GM12878 (cell line): ENCODE results near the gene CITED2. TPM values are rescaled to one million over a fixed set of nuclear protein-coding genes. Genes with fewer than 3 reads are reported as not detected.

Experiments
- ATAC-seq: fragments of 200-7000 bp; cut with Tn5 transposase; 3 replicates; pipeline ENCODE4 v1.9.1; 2020; ENCODE audit warnings: mild to moderate bottlenecking, moderate library complexity
- BruUV-seq: library from RNA; stranded (reverse); fragments of 400-500 nt; replicated peaks from 2 replicates; lab custom pipeline; 2021; lab: Mats Ljungman, UMichigan
- CTCF ChIA-PET: fragments of 300-600 bp; sonication (Branson Sonifier 250); formaldehyde crosslinking; extraction: SDS; loops from one replicate; lab custom pipeline; 2021; ENCODE audit warnings: inconsistent platforms; lab: Yijun Ruan, JAX
- POLR2A ChIA-PET: fragments of 350-600 bp; formaldehyde crosslinking; extraction: SDS; loops from one replicate; lab custom pipeline; 2021; ENCODE audit warnings: inconsistent platforms; lab: Charles Lee
- RAD21 ChIA-PET: fragments of 300-600 bp; sonication (Branson Sonifier 250); formaldehyde crosslinking; loops from one replicate; lab custom pipeline; 2023; ENCODE audit warnings: antibody characterized with exemption; ENCODE audit not compliant: unreplicated experiment; lab: Charles Lee
- SMC1A ChIA-PET: fragments of 300-600 bp; sonication (Branson Sonifier 250); formaldehyde crosslinking; loops from one replicate; lab custom pipeline; 2023; ENCODE audit not compliant: unreplicated experiment, uncharacterized antibody; lab: Charles Lee
- DNase-seq: peaks from one replicate; pipeline ENCODE4 v3.0.0-alpha.2; 2011; ENCODE audit warnings: low read depth, low spot score
- FAIRE-seq: peaks from 3 replicates; lab custom pipeline; 2011; peaks lifted over from hg19 to GRCh38; lab: Jason Lieb, UNC
- H2AFZ ChIP-seq: 2 replicates; pipeline ENCODE4 v1.6.0; 2011; ENCODE audit warnings: low read depth, low read length, control low read depth; ENCODE audit not compliant: control insufficient read depth
- H3K27ac ChIP-seq: 2 replicates; pipeline ENCODE4 v1.5.1; 2011; ENCODE audit warnings: control low read depth; ENCODE audit not compliant: control insufficient read depth, insufficient read depth
- H3K27me3 ChIP-seq, 2 experiments: replicated peaks in 1 of 2; 2 replicates each; pipeline versions ENCODE4 v1.6.0 to v1.6.1; 2011; ENCODE audit warnings: low read length in 1 of 2; ENCODE audit not compliant: control insufficient read depth in 2 of 2, insufficient read depth in 2 of 2
- H3K36me3 ChIP-seq, 2 experiments: 2 replicates each; pipeline ENCODE4 v1.5.1; 2011; ENCODE audit warnings: low read length in 1 of 2; ENCODE audit not compliant: control insufficient read depth in 2 of 2, insufficient read depth in 2 of 2
- H3K4me1 ChIP-seq: 2 replicates; pipeline ENCODE4 v1.6.1; 2011; ENCODE audit warnings: mild to moderate bottlenecking, low read length, moderate library complexity, mixed read lengths; ENCODE audit not compliant: control insufficient read depth, insufficient read depth
- H3K4me2 ChIP-seq: 2 replicates; pipeline ENCODE4 v1.6.0; 2011; ENCODE audit warnings: control low read depth; ENCODE audit not compliant: control insufficient read depth, insufficient read depth
- H3K4me3 ChIP-seq: fragments of 200-600 bp; sonication (generic); 2 replicates; pipeline ENCODE4 v1.5.1; 2016
- H3K79me2 ChIP-seq: 2 replicates; pipeline ENCODE4 v1.6.0; 2011; ENCODE audit warnings: low read length; ENCODE audit not compliant: control insufficient read depth, insufficient read depth
- H3K9ac ChIP-seq: 2 replicates; pipeline ENCODE4 v1.8.0; 2011; ENCODE audit warnings: low read length, control low read depth, mixed read lengths; ENCODE audit not compliant: control insufficient read depth, insufficient read depth
- H3K9me3 ChIP-seq: replicated peaks from 3 replicates; pipeline ENCODE4 v1.5.1; 2011; ENCODE audit warnings: mild to moderate bottlenecking, low read length; ENCODE audit not compliant: control insufficient read depth, insufficient read depth
- H4K20me1 ChIP-seq: 2 replicates; pipeline ENCODE4 v1.6.0; 2011; ENCODE audit not compliant: control insufficient read depth, insufficient read depth
- EED ChIP-seq: sonication (generic); IDR thresholded peaks from 2 replicates; pipeline ENCODE4 v1.6.1; 2016; ENCODE audit warnings: antibody characterized with exemption, low read depth
- SMAD1 ChIP-seq: fragments of 450-650 bp; IDR thresholded peaks from 2 replicates; pipeline ENCODE4 v1.6.1; 2018; ENCODE audit warnings: mild to moderate bottlenecking, low read depth; ENCODE audit not compliant: partially characterized antibody
- ZBED1 ChIP-seq: IDR thresholded peaks from 2 replicates; pipeline ENCODE4 v1.6.1; 2016; ENCODE audit warnings: borderline replicate concordance
- WGBS: methylation state at CpG from one replicate; pipeline ENCODE4 v1.1.6; 2016; ENCODE audit warnings: low lambda C conversion rate; ENCODE audit not compliant: insufficient replicate concordance, insufficient coverage; ENCODE audit errors: missing lambda C conversion rate; 5-methylcytosine and 5-hydroxymethylcytosine counted together
- in situ Hi-C: fragments of 300-500 bp; cut with MboI; formaldehyde crosslinking; loops from 9 replicates; pipeline ENCODE4 v1.14.3; 2018; ENCODE audit warnings: mixed read lengths
- intact Hi-C: fragments of 100-400 bp; cut with micrococcal nuclease; formaldehyde crosslinking; loops from one replicate; pipeline ENCODE4 v1.14.2; 2022; ENCODE audit not compliant: unreplicated experiment
- polyA plus RNA-seq, 11 experiments: library from polyadenylated mRNA; depleted of rRNA in 4 of 11; unstranded in 6 of 11; stranded (reverse) in 5 of 11; fragments of >200 nt; fragmentation: Nextera tagmentation in 4 of 11; fragmentation: Illumina TruSeq in 1 of 11; extraction: Ambion mirVana in 4 of 11; extraction: Trizol in 1 of 11; gene quantifications; 1 replicate in 1 of 11; 2 replicates in 10 of 11; pipeline versions ENCODE4 v1.2.1 to v1.2.3, GENCODE V29; 2011 to 2016; ENCODE audit warnings: inconsistent platforms in 2 of 11, missing spikeins in 2 of 11, low read depth in 1 of 11
- total RNA-seq, 4 experiments: library from RNA; depleted of rRNA in 3 of 4; stranded (reverse); fragments of >200 nt in 3 of 4; fragmentation: Illumina TruSeq in 1 of 4; extraction: Trizol in 1 of 4; gene quantifications; 2 replicates each; pipeline versions ENCODE4 v1.2.1 to v1.2.3, GENCODE V29; 2013 to 2021
- TF ChIP-seq, protein P1 (sequence below): IDR thresholded peaks from 2 replicates; pipeline ENCODE4 v1.6.1; 2011; ENCODE audit warnings: borderline replicate concordance, low read depth, mild to moderate bottlenecking, moderate library complexity, mixed read lengths, low read length; ENCODE audit not compliant: insufficient read depth; ENCODE audit errors: extremely low read length

Gene CITED2
- total and polyA plus RNA-seq, 10 of the 15 experiments (the other 5 are each of a cell fraction or from before 2014, with no cell fraction given) = 0.08 to 20.0 (median 7.3) TPM

DNA sequence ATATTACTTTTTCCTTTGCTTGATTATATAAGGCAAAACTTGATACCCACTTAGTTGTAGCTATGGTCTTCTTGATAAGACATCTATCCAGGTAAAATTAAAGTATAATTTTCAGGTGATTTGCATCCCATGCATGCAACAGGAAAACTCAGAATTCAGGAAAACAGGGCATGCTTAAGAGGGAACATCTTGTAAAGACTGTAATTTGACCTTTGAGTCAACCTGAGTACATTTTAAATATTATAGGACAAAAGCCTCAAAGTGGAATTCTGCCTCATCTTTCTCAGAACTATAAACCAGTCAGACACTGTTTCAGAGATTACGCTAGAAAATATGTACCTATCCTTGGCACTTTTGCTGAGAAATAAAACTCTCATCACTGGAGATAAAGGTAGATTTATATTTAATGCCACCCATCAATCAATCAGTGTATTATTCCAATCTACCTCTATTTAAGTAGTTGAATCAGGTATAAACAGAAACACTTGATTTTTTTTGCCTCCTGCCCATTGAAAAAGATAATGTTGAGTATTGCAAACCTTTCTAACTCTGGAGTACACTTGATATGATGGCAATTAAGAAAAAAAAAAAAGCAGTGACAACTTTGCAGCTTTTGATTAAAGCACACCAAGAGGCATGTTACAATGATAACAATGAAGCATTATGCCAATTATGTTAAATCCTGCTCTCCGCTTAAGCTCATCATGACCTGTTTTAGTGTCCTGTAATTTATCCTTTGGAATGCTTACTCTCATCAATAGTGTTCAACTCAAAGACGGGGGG is 2.8 kb downstream of the CITED2 start:
- no peak overlapping the region for H3K9ac ChIP-seq
- ChIA-PET CTCF (interaction anchor here (0.6 to 6.9 kb wide), 15 partner anchors 10 to 1100 kb away, joined by 3 to 100 read pairs (median 3); no protein-coding TSS in a partner anchor), POLR2A (no interaction called here), RAD21 (interaction anchor here (1.2 to 7.4 kb wide), 5 partner anchors 117 to 558 kb away, joined by 3 to 107 read pairs (median 12); no protein-coding TSS in a partner anchor), SMC1A (interaction anchor here (0.6 to 6.3 kb wide), 18 partner anchors 28 to 1188 kb away, joined by 3 to 90 read pairs (median 5); no protein-coding TSS in a partner anchor)
- H3K36me3 ChIP-seq = no peaks in the 10 kb centered on the region
- in situ Hi-C loops (loop anchor here (5.0 kb wide), 1 partner anchor 556 kb away; no protein-coding TSS in a partner anchor), intact Hi-C loops (loop anchor here (2.0 to 10.0 kb wide), 6 partner anchors 313 to 1171 kb away; no protein-coding TSS in a partner anchor)
- TF ChIP-seq ZBED1 = 0 out of 2 replicates have a peak, but pooled peaks have one; percentile 3
- no peak for TF ChIP-seq SMAD1
- FAIRE-seq (no peak), ATAC-seq (no peak), DNase-seq (no peak)
- BruUV-seq = no TSS peak
- peak overlapping the region; percentile 51 for H3K4me2 ChIP-seq
- no peaks in the 10 kb centered on the region for H3K9me3 ChIP-seq
- H4K20me1 ChIP-seq = no peaks in the 10 kb centered on the region
- H2AFZ ChIP-seq = no peak overlapping the region
- WGBS = 95% methylated on average over 3 of the region's 3 CpGs
- H3K4me1 ChIP-seq = 0 out of 2 replicates have a peak, but pooled peaks cover 2% of the 10 kb centered on the region
- no peaks in the 10 kb centered on the region for H3K27me3 ChIP-seq
- H3K27ac ChIP-seq = no peak overlapping the region
- peak overlapping the region; percentile 93; the same call in 1 of the 2 replicates for H3K4me3 ChIP-seq
- H3K79me2 ChIP-seq = peaks cover 22% of the 10 kb centered on the region

GRCh38 chr6:139370999-139371345 is 3.5 kb downstream of the CITED2 start:
- ATAC-seq = no peak
- H3K9me3 ChIP-seq = no peaks in the 10 kb centered on the region
- ChIA-PET RAD21 (interaction anchor here (0.6 to 7.4 kb wide), 10 partner anchors 17 to 1070 kb away, joined by 3 to 107 read pairs (median 8); no protein-coding TSS in a partner anchor), SMC1A (interaction anchor here (0.6 to 6.3 kb wide), 30 partner anchors 139 to 1617 kb away, joined by 3 to 90 read pairs (median 6); no protein-coding TSS in a partner anchor), CTCF (interaction anchor here (0.8 to 6.9 kb wide), 15 partner anchors 11 to 1544 kb away, joined by 3 to 100 read pairs (median 5); partner anchors contain the start of gene TXLNB), POLR2A (interaction anchor here (0.7 kb wide), 2 partner anchors 141 to 463 kb away, joined by 3 to 5 read pairs; no protein-coding TSS in a partner anchor)
- WGBS = 77% methylated on average over 3 of the region's 3 CpGs
- H3K4me2 ChIP-seq = no peak overlapping the region
- no peak overlapping the region for H3K4me3 ChIP-seq
- TF ChIP-seq, protein P1, sequence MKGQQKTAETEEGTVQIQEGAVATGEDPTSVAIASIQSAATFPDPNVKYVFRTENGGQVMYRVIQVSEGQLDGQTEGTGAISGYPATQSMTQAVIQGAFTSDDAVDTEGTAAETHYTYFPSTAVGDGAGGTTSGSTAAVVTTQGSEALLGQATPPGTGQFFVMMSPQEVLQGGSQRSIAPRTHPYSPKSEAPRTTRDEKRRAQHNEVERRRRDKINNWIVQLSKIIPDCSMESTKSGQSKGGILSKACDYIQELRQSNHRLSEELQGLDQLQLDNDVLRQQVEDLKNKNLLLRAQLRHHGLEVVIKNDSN = no peak
- no peak for TF ChIP-seq EED
- 0 out of 2 replicates have a peak, but pooled peaks cover 2% of the 10 kb centered on the region for H3K4me1 ChIP-seq
- in situ Hi-C loops (loop anchor here (5.0 kb wide), 1 partner anchor 556 kb away; no protein-coding TSS in a partner anchor), intact Hi-C loops (loop anchor here (5.0 to 10.0 kb wide), 5 partner anchors 314 to 1171 kb away; no protein-coding TSS in a partner anchor)
- no peak overlapping the region for H2AFZ ChIP-seq
- H3K9ac ChIP-seq = no peak overlapping the region
- H3K27ac ChIP-seq = no peak overlapping the region
- H3K79me2 ChIP-seq = peaks cover 22% of the 10 kb centered on the region
- DNase-seq = no peak
- no peak for FAIRE-seq
- H3K36me3 ChIP-seq = no peaks in the 10 kb centered on the region
- H3K27me3 ChIP-seq = no peaks in the 10 kb centered on the region
- BruUV-seq = no TSS peak
- no peaks in the 10 kb centered on the region for H4K20me1 ChIP-seq
